HG03280 (cell line): ENCODE measurements around the gene SEC23IP.
"Not testable (repeated sequence)": the region's sequence is repeated elsewhere in the genome, so short reads cannot be mapped to it uniquely, and the experiment has no call there.

ENCODE experiments used
- ATAC-seq: cut with Tn5 transposase; IDR thresholded peaks from one replicate; pipeline ENCODE4 v1.9.1; 2021; ENCODE audit warnings: mild to moderate bottlenecking, moderate library complexity; ENCODE audit not compliant: unreplicated experiment

Gene SEC23IP

DNA sequence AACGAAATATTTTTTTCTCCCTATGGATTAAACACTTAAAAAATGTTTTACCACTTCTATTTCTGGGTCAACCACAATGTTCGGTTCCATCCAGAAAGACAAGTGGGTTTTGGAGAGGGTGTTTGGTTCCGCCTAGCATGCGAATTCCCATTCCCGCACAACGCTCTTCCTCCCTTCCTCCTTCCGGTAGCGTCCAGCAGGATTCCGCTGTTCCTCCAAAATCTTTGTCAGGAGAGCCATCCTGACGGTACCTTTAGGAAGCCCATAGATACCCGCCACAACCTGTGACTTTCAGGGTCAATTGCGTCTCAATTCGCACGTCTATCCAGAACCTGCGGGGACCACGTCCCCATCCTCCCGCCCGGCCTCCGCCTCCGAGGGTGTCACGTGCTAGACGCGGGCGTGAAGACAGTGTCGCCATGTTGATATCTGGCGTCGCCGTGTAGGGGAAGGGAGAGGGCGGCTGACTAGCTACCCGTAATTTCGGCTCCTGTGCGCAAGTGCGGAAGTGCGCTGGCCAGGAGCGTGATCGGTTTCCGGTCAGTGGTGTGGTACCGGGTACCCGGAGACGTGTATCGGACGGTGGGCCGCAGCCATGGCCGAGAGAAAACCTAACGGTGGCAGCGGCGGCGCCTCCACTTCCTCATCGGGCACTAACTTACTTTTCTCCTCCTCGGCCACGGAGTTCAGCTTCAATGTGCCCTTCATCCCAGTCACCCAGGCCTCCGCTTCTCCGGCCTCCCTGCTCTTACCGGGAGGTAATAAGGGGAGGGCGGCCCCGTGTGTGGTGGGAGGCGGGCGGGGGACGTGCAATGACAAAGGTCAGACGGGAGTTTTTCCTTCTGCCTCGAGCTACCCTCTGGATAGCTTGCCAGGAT lies at the start of gene SEC23IP:
SEC23IP (plus strand) TSS at position 543 of the 878 bp plus-strand sequence; CDS start at position 596, 53 bp downstream.
- peak; percentile 99 for ATAC-seq

- no peak for ATAC-seq
Measured at GRCh38 chr10:119845656-119846055, 46.9 kb upstream of the SEC23IP start.

DNA sequence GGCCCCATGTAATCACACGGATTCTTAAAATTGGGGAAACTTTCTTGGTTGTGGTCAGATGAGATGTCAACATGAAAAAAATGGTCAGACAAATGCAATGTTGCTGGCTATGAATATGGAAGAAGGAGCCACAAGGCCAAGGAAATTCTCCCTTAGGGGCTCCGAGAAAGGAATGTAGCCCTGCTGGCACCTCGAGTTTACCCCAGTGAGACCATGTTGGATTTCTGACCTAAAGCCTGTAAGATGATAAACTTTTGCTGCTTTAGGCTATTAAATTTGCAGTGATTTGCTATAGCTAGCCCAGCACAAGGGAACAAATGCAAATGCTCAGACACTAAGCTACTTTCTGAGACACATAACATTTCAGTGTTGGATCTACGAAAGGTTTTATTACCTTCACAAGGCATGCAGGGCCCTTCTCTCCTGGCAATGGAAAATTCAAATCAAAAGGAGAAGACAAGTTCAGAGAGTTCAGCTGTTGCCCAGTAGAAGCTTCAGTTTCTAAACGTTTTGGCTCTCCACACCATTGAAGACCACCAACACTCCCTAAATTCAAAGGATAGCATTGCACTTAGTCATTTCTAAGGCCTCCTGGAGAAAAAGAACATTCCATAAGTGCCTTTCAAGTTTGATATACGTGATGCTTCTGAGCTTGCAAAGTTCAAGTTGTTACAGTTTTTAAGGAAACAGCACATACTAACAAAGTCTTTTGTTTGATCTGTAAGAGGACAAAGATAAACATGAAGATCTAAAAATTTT lies 43.3 kb upstream of the SEC23IP start:
- no peak for ATAC-seq

GRCh38 chr10:119849944-119850343 lies 42.6 kb upstream of the SEC23IP start:
- ATAC-seq: no peak

- ATAC-seq: no peak
Measured at GRCh38 chr10:119852277-119852676, 40.3 kb upstream of the SEC23IP start.

GRCh38 chr10:119852822-119853221 lies 39.7 kb upstream of the SEC23IP start:
- ATAC-seq: no peak

DNA sequence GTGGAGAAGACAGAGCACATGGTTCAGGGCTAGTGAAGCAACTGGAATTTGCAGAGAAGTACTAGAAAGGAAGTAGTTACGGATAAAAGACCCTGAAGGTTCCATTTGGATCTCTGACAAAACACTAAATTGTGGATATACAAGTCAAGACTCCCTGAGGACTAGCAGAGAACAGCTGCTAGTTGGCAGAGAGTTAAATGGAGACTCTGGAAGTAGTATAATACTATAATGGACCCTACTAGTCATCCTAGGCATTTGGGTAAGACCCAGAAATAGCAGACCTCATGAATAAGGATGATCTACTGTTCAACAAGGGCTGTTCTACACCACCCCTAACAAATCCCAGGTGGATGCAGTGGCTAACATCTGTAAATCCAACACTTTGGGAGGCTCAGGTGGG lies 39.0 kb upstream of the SEC23IP start:
- ATAC-seq: no peak

- ATAC-seq: no peak
Measured at GRCh38 chr10:119858063-119858462, 34.5 kb upstream of the SEC23IP start.

DNA sequence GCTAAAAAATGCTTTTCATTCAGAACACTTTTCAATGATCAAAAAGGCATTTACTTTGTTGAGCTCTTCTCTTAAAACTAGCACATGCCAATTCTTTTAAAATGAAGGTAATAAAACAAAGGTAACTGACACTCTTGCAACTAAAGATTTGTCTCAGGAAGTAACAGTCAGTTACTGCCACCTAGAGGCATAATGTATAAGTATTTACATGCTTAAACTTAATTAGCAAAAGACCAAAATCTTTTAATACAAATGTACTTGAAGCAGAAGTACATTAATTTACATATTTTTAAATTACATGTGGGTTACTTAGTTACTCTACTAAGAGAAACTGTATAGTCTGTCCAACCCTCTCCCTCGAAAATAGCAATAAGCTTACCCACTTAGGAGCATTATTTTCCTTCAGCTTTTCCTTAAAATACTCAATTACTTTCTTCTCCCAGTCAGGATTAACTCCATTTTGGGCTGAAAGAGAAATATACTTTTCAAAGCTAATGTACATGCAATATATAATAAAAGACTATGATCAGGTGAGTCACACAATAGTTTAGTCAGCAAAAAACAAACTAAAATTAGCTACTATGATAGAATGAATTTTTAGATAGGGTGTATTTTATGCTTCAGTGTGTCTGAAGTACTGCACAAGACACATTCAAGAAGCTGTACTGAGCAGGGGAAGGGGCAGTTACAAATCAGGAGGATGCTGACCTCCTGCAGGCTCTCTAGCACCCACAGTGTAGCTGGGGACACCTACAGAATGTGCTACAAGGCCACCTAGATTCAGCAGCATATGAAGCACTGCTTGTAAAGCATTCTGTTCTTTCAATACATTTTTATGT lies 32.9 kb upstream of the SEC23IP start:
- no peak for ATAC-seq

DNA sequence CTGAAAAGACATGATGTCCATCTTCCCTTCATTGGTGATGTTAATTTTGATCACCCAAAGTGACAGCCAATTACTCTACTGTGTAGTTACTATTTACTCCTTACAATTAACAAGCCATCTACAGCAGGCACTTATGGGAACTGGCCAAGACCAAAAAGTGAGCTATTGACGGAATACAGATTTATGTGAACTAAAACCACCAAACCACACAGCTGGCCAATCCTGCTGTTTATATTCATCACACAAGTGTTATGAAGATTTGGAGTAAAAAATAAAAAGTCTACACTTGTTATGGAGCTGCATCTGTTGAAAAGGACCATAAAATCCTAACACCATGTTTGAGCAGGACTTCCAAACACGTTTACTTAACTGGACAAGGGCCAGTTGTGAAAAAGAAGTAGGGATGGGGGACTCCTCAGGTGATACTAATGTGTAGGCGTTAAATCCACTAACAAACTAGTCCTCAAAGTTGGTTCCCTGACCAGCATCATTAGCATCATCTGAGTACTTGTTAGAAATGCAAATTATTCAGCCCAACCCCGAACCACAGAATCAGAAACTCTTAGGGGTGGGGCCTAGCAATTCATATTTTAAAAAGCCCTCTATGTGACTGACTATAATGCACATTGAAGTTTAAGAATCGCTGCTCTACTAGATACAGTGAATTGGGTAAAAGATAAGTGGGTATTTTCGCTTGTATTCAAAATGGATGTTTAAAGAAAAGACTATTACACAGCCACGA lies 31.5 kb upstream of the SEC23IP start:
- ATAC-seq: no peak

GRCh38 chr10:119862524-119862923 lies 30.0 kb upstream of the SEC23IP start:
- ATAC-seq: no peak

DNA sequence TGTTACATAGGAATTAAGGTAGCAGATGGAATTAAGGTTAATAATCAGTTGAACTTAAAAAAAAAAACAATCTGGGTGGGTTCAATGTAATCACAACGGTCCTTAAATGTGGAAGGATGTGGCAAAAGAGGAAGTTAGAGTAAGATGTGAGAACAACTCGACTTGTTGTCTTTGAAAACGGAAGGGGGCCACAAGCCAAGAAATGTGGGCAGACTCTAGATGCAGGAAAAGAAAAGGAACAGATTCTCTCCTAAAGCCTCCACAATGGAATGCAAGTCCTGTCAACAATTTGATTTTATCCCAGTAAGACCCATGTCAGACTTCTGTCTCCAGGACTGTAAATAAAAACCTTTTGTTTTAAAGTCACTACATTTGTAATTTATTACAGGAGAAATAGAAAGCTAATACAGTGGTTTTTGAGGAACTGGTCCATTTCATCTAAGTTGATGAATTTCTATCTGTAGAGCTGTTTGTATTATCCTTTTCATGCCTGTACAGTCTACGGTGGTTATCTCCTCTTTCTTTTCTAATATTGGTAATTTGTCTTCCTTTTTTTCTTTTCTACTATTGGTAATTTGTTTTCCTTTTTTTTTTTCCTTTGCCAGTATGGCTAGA lies 28.5 kb upstream of the SEC23IP start:
- ATAC-seq: no peak

GRCh38 chr10:119865699-119866240 lies 26.8 kb upstream of the SEC23IP start:
- no peak for ATAC-seq

DNA sequence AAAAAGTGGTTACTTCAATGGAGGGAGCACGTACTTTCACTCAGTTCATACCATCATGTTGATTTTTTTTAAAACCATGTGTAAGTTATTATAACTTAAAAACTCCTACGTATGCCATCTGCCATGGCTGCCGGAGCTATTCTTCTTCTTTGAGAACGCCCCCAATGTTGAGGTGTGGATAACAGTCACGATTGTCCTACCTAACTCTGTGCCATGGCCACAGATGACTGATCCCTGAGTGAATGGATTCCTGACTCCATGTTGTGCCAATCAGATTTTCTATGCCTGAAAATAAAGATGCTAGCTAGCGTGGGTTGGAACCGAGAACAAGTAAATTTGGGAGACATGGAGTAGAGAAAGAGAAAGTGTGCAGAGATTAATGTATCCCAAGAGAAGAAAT lies 25.2 kb upstream of the SEC23IP start:
- ATAC-seq: no peak

DNA sequence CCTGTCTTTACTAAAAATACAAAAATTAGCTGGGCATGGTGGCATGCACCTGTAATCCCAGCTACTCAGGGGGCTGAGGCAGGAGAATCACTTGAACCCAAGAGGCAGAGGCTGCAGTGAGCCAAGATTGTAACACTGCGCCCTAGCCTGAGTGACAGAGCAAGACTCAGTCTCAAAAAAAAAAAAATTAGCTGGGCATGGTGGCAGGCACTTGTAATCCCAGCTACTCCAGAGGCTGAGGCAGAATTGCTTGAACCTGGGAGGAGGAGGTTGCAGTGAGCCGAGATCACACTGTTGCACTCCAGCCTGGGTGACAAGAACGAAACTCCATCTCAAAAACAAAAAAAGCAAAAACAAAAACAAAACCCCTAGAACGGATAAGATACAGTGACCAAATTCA lies 23.1 kb upstream of the SEC23IP start:
- not testable (repeated sequence) for ATAC-seq

DNA sequence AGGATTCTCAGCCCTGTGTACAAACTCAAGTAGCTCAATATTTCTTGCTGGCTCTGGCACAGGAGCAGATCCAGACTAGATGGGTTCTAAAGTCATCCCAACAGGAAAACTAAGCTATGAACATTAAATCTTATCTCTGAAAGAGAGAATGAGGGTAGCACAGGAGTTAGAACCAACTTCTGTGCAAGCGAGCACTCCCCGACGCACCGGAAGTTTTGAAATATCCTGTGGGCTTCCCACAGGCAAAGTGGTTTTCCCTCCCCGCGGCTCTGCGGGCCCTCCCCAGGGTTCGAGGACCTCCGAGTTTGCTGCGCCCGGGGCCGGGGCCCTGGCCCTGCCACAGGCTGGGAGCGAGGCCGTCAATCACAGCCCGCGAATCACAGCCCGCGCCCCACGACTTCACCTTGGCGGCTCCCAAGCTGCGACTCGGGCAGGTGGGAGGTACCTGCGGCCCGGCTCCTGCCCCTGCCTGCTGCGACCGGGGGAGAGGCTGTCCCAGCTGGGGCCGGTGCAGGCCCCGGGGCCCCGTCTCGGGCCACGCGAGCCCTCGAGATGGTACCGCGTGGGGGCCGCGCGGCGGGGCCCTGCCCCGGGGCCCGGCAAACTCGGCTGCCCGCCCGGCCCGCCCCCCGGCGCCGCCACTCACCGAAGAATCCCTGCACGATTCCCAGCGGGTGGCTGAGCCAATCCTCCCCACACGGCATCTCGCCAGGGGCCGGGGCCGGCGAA lies 20.5 kb upstream of the SEC23IP start:
- ATAC-seq: peak; percentile 36

- no peak for ATAC-seq
Measured at GRCh38 chr10:119872610-119872859, 20.0 kb upstream of the SEC23IP start, which contains the start of gene MCMBP. Gene MCMBP, minus strand, starts transcription at chr10:119872843. Its CDS starts 259 bp downstream, at chr10:119872584.

GRCh38 chr10:119872860-119873681 lies 19.5 kb upstream of the SEC23IP start:
- peak; percentile 91 for ATAC-seq
